Mucosa of descending colon (tissue), 3 donors: Measurements from ENCODE around the gene IL1RAPL2. TPM values are rescaled to one million over a fixed set of nuclear protein-coding genes. Genes with fewer than 3 reads are reported as not detected.
A peak's percentile ranks its signal among the peaks of the same experiment; 100 is the strongest.
"Not testable (repeated sequence)": the region's sequence is repeated elsewhere in the genome, so short reads cannot be mapped to it uniquely, and the experiment has no call there.

Experiments used
- ATAC-seq: fragments of 200-7000 bp; cut with Tn5 transposase; one replicate; pipeline ENCODE4 v1.9.1; 2020; ENCODE audit warnings: mild to moderate bottlenecking, moderate library complexity
- DNase-seq, 3 donors: peaks; one replicate each; pipeline ENCODE4 v3.0.0-alpha.2; 2020
- H3K36me3 ChIP-seq: fragments of 200-600 bp; one replicate; pipeline ENCODE4 v1.8.0; 2021; ENCODE audit warnings: low read depth, mild to moderate bottlenecking
- H3K4me1 ChIP-seq: fragments of 200-600 bp; one replicate; pipeline ENCODE4 v1.8.0; 2021; ENCODE audit warnings: low read depth, mild to moderate bottlenecking
- H3K4me3 ChIP-seq: fragments of 200-600 bp; one replicate; pipeline ENCODE4 v1.8.0; 2021; ENCODE audit warnings: mild to moderate bottlenecking
- H3K9me3 ChIP-seq: fragments of 200-600 bp; one replicate; pipeline ENCODE4 v1.8.0; 2021; ENCODE audit warnings: mild to moderate bottlenecking
- CTCF ChIP-seq: fragments of 200-600 bp; IDR thresholded peaks from one replicate; pipeline ENCODE4 v1.8.0; 2022; ENCODE audit warnings: antibody characterized with exemption, mild to moderate bottlenecking
- intact Hi-C, 2 donors: fragments of 100-400 bp; cut with DNase I in 1 of 2; cut with micrococcal nuclease in 1 of 2; formaldehyde crosslinking; loops; one replicate each; pipeline versions ENCODE4 v1.11.0 to v1.11.1; 2022; cut with DNase I, micrococcal nuclease
- total RNA-seq, 3 donors: library from RNA; stranded (reverse); fragmentation: NEBNext Ultra II Directional in 2 of 3; extraction: Animal tissue kit (Norgen Biotek cat#: 25700) in 2 of 3; gene quantifications; one replicate each; pipeline versions ENCODE4 v1.2.1 to v1.2.4, GENCODE V29; 2021 to 2023
- donor health status: DM: no; HTN: no; CAD: no; lungs with moderate emphysema.
- donor health status: DM: no; HTN: no; CAD: no.
- donor health status: DM: no; HTN: yes; CAD: no.

IL1RAPL2 gene
- total RNA-seq, 3 donors from 2014 or later = 0.19 TPM; not detected in 2

DNA sequence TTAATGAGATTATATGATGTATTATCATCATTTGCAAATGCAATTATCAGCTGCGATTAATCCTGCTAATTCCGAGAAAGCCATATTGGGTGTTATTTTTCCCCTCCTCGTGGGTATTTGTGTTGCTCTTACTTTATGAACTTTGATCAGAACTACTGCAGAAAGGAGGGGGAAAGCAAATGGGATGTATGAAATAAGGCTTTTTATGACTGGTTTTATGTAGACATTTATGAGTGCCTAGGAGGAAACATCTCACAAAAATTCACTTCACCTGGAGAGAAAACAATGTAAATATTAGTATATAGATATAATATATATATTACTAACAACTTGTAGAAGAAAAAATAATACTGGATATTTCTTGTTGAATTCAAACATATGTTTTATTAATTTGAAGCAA is 440.1 kb downstream of the IL1RAPL2 start:
- intact Hi-C loops = no loop called here
- no peak for TF ChIP-seq CTCF
- H3K36me3 ChIP-seq = no peaks in the 10 kb centered on the region
- H3K9me3 ChIP-seq = no peaks in the 10 kb centered on the region
- DNase-seq = no peak
- ATAC-seq = peak; percentile 64
- H3K4me3 ChIP-seq = no peak overlapping the region
- no peaks in the 10 kb centered on the region for H3K4me1 ChIP-seq

DNA sequence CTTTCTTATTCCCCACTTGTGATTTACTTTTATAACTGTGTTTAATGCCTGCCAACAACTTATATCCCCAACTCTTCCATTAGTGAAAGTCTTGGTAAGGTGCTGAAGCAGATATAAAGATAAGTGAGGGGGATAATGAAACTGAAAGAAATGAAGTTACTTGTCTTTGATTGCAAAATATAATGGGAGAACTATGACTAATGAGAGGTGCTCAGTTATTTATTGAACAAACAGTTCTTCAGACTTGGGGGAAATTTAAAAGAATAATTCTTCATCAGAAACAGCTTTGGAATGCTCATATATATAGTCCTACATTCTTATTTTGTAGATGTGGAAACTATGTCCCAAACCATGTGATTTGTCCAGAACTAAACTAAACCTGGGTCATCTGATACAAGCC is 441.0 kb downstream of the IL1RAPL2 start:
- DNase-seq (no peak), ATAC-seq (no peak)
- intact Hi-C loops = no loop called here
- H3K4me3 ChIP-seq = no peak overlapping the region
- TF ChIP-seq CTCF = no peak
- H3K9me3 ChIP-seq = no peaks in the 10 kb centered on the region
- no peaks in the 10 kb centered on the region for H3K36me3 ChIP-seq
- no peaks in the 10 kb centered on the region for H3K4me1 ChIP-seq

GRCh38 chrX:105013719-105014118 is 447.7 kb downstream of the IL1RAPL2 start:
- TF ChIP-seq CTCF = no peak
- ATAC-seq (peak; percentile 75), DNase-seq (no peak)
- Histone ChIP-seq H3K9me3 (no peaks in the 10 kb centered on the region), H3K4me1 (no peaks in the 10 kb centered on the region), H3K4me3 (no peak overlapping the region), H3K36me3 (no peaks in the 10 kb centered on the region)
- intact Hi-C loops = no loop called here

DNA sequence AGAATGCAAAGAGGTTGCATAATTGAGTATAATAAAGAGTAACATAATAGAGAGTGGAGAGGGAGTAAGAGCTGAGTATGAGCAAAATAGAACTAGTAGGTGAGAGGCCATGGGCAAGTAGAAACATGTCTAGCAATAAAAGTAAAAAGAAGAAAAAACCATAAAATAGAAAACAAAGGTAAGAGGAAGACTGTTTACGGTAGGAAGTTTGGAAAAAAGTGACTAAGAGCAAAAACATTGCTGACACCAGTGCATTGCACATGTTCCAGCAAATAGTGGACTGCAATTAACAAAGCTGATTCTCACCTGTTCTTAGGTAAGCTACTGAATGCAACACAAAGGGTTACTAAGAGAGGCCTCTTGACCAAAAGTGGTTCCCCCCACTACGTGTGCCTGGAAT is 451.6 kb downstream of the IL1RAPL2 start:
- no peak overlapping the region for H3K4me3 ChIP-seq
- no peak for TF ChIP-seq CTCF
- no peaks in the 10 kb centered on the region for H3K9me3 ChIP-seq
- intact Hi-C loops = no loop called here
- H3K4me1 ChIP-seq = no peaks in the 10 kb centered on the region
- DNase-seq (no peak), ATAC-seq (no peak)
- H3K36me3 ChIP-seq = no peaks in the 10 kb centered on the region

- DNase-seq = no peak
Observed at GRCh38 chrX:105018865-105019264, 452.9 kb downstream of the IL1RAPL2 start.

GRCh38 chrX:105028962-105029361 is 463.0 kb downstream of the IL1RAPL2 start:
- ATAC-seq, intact Hi-C loops, H3K4me1 ChIP-seq, H3K36me3 ChIP-seq, DNase-seq, H3K4me3 ChIP-seq, H3K9me3 ChIP-seq: not testable (repeated sequence)

More at GRCh38 chrX:105018865-105019264, 452.9 kb downstream of the IL1RAPL2 start:
- Histone ChIP-seq H3K4me1 (no peaks in the 10 kb centered on the region), H3K36me3 (no peaks in the 10 kb centered on the region), H3K9me3 (no peaks in the 10 kb centered on the region), H3K4me3 (no peak overlapping the region)
- TF ChIP-seq CTCF = no peak
- intact Hi-C loops = no loop called here
- peak; percentile 46 for ATAC-seq
